HG03280 (cell line): Measurements from ENCODE around the gene ODAD3.
A peak's percentile ranks its signal among the peaks of the same experiment; 100 is the strongest.

Source experiments
- ATAC-seq: cut with Tn5 transposase; IDR thresholded peaks from one replicate; pipeline ENCODE4 v1.9.1; 2021; ENCODE audit warnings: mild to moderate bottlenecking, moderate library complexity; ENCODE audit not compliant: unreplicated experiment

Gene ODAD3

GRCh38 chr19:11378319-11379189 lies 56.4 kb downstream of the ODAD3 start:
- no peak for ATAC-seq

GRCh38 chr19:11377756-11378155 lies 57.2 kb downstream of the ODAD3 start:
- no peak for ATAC-seq

DNA sequence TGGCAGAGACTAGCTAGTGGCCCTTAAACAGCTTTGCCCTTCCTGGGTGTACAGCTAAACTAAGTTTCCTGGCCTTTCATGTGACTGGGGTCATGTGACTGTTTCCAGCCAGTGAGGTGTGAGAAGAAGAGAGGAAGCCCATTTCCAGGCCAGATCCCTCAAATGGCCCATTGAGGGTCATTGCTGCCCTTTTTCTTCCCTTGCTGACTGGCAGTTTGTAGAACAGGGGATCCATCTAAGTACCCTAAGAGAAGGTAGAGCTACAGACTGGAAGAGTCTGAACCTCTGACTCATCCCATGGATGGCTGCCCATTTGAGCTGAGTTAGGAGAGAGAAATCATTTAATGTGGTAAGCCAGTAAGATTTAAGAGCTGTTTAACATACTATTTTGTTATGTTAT lies 57.7 kb downstream of the ODAD3 start:
- no peak for ATAC-seq

DNA sequence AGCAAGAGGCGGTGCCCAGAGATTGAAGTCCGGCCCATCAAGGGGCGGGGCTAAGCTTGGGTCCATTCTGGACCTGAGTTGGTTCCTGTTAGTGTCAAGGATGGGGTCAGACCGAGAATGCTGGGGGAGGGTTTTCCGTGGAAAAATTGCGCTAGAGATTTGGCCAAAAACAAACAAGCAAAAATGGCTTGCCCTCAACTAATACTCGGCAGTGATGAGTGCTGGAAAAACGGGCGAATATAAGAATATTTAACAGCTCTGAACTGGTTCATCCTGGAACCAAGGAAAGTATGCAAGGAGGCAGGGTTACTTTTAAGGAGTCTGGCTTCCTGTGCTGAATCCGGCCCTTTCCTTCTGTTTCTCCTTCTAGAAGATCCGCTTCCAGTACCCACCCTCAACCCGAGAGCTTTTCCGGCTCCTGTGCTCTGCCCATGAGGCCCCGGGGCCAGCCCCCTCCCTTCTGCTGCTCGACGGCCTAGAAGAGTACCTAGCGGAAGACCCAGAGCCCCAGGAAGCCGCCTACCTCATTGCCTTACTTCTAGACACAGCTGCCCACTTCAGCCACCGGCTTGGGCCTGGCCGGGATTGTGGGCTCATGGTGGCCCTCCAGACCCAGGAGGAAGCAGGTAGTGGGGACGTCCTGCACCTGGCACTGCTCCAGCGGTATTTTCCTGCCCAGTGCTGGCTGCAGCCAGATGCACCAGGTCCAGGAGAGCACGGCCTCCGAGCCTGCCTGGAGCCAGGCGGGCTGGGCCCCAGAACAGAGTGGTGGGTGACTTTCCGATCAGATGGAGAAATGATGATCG lies 59.6 kb downstream of the ODAD3 start:
- ATAC-seq: peak; percentile 24

DNA sequence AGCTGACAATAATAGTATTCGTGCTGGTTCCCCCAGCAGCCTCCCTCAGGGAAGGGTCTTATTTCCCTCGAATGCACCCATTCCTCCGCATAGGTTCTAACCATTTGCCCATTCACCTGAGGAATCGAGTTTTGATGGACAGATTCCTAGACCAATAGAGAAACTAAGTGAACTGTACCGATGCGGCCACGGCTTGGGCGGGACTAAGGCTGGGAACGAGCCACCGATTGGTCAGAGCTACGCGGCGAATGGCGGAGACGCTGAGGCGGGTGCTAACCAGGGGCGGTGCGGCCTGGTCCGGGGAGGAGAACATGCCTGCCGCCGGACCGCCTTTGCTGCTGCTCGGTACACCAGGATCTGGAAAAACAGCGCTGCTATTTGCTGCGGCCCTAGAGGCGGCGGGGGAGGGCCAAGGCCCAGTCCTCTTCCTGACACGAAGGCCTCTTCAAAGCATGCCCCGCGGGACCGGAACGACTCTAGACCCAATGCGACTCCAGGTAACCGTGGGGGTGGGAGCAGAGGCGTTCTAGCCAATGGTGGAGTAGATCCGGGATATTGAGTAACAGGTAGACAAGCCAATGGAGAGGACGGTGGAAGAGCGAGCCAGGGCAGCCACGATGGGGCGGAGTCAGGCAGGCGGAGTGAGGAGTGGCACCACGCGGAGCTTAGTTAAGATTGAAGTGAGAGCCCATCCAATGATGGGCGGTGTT lies 60.3 kb downstream of the ODAD3 start, which contains the start of gene SWSAP1:
SWSAP1 (plus strand) TSS at position 234 of the 710 bp plus-strand sequence; CDS start at position 249, 15 bp downstream.
- ATAC-seq: peak; percentile 82

- no peak for ATAC-seq
Measured at GRCh38 chr19:11373885-11374432, 61.0 kb downstream of the ODAD3 start.

DNA sequence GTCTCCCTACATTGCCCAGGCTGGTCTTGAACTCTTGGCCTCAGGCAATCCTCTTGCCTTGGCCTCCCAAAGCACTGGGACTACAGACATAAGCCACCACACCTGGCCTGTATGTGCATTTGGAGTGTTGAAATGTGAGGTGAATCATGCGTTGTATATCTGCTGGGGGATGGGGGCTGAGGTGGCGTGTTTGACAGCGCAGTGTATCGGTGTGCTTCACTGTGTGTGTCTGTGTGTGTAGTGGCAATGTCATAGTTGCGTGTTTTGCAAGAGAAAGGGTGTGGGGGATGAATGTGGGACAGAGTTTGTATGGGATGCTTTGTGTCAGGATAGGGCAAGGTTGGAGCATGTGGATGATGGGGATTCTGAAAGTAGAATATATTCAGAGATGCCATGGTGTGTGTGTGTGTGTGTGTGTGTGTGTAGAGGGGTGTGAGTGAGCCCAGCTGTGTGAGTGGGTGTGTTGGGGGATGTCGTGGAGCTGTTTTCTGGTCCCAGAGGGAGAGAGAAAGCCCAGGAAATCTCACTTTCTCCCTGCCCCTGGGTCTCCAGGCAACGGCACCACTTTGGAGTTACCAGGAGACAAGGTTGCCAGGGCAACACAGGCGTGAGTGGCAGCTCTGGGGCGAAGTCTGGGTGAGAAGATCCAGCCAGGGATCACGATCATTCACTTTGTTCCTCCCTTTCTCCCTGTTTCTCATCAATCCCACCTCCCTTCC lies 61.6 kb downstream of the ODAD3 start:
- ATAC-seq: no peak

- ATAC-seq: no peak
Measured at GRCh38 chr19:11370744-11371143, 64.2 kb downstream of the ODAD3 start.
